ENCODE results near the gene TNNC2.
"Not testable (repeated sequence)": the region's sequence is repeated elsewhere in the genome, so short reads cannot be mapped to it uniquely, and the experiment has no call there.

TNNC2 gene

DNA sequence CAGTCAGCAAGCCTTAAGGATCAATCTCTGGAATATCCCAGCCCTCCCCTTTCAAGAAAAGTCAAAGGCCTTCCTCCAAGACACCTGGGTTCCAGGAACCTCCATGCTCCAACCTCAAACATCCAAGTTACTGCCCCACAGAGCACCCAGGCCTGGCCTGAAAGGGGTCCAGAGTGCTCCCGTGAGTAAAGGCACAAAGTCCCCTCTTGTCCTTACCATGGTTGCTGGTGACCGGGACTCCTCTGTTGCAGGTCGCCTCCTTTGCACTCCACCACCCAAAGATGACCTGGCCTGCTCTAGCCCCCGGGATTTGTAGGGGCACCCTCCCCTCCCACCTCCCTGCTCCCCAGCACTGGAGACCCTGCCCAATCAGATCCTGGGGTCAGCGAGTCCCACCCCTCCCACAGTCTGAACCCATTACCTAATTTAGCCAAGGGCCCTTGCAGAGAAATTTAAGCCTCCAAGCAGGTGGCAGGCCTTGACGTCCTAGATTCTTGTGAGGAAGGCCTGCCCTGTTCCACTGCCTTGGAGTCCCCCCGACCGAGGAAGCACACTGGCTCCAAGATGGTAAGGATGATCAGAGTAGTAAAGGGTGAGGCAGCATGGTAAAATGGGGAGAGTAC is at the start of gene TNNC2:
Gene TNNC2, minus strand, starts transcription at position 283 of the 623 bp plus-strand sequence. Its CDS starts 64 bp downstream, at position 219.
- Histone ChIP-seq H3K27me3 (ENCODE audit: insufficient read depth, low read length) (peaks cover 24% of the 10 kb centered on the region), H3K4me1 (ENCODE audit: insufficient read depth, low read length) (no peaks in the 10 kb centered on the region), H3K9me3 (ENCODE audit: insufficient read depth, low read depth, low read length) (no peaks in the 10 kb centered on the region), H3K9ac (ENCODE audit: low read depth, low read length) (no peak within 1 kb of the TSS), H3K27ac (ENCODE audit: low read length) (no peak within 1 kb of the TSS), H3K4me3 (ENCODE audit: low read length) (no peak within 1 kb of the TSS), H3K36me3 (ENCODE audit: insufficient read depth, low read depth, low read length) (no peaks in the 10 kb centered on the region)

- no peak overlapping the region for H3K4me3 ChIP-seq (ENCODE audit: low read length)
- H3K36me3 ChIP-seq (ENCODE audit: insufficient read depth, low read depth, low read length): peaks cover 18% of the 10 kb centered on the region
- H3K9me3 ChIP-seq (ENCODE audit: insufficient read depth, low read depth, low read length): no peaks in the 10 kb centered on the region
- H3K27ac ChIP-seq (ENCODE audit: low read length): no peak overlapping the region
- no peak overlapping the region for H3K9ac ChIP-seq (ENCODE audit: low read depth, low read length)
- no peaks in the 10 kb centered on the region for H3K27me3 ChIP-seq (ENCODE audit: insufficient read depth, low read length)
- H3K4me1 ChIP-seq (ENCODE audit: insufficient read depth, low read length): no peaks in the 10 kb centered on the region
These were observed 47.5 kb upstream of the TNNC2 start for GRCh38 chr20:45874576-45874975.

GRCh38 chr20:45874104-45874481 is 47.0 kb upstream of the TNNC2 start:
- not testable (repeated sequence) for H3K4me1 ChIP-seq (ENCODE audit: insufficient read depth, low read length); H3K27ac ChIP-seq (ENCODE audit: low read length); H3K27me3 ChIP-seq (ENCODE audit: insufficient read depth, low read length); H3K9me3 ChIP-seq (ENCODE audit: insufficient read depth, low read depth, low read length); H3K4me3 ChIP-seq (ENCODE audit: low read length); H3K9ac ChIP-seq (ENCODE audit: low read depth, low read length)
- H3K36me3 ChIP-seq (ENCODE audit: insufficient read depth, low read depth, low read length): peaks cover 18% of the 10 kb centered on the region

DNA sequence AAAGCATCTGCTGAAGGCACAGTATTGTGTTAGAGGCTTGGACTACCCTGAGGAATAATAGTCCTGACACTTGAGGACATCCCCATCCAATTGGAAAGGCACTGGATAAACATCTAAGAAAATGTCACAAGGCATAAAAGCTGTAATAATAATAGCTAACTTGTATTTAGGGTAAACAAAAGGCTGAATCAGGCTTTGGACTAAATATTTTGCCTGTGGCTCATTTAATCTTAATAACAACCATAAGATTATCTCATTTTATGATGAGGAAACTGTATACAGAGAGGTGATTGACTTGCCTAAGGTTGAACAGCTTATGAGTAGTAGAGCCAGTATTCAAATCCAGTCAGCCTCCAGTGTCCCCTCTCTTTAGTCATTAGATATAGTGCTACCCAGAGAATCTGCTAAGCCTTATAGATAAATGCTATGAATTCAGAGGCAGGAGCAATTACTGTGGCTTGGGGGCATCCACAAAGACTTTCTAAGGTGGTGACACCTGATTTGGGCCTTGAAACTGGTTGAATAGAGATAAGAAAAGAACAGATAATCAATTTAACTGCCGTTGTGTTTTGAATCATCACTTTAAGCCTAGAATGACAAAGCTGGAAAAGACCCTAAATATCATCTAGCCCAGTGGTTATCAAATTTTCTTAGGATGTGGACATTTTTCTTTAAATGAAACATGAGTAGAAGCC is 46.4 kb upstream of the TNNC2 start:
- Histone ChIP-seq H3K27ac (ENCODE audit: low read length) (no peak overlapping the region), H3K9me3 (ENCODE audit: insufficient read depth, low read depth, low read length) (no peaks in the 10 kb centered on the region), H3K4me3 (ENCODE audit: low read length) (no peak overlapping the region), H3K9ac (ENCODE audit: low read depth, low read length) (no peak overlapping the region), H3K36me3 (ENCODE audit: insufficient read depth, low read depth, low read length) (peaks cover 18% of the 10 kb centered on the region), H3K27me3 (ENCODE audit: insufficient read depth, low read length) (no peaks in the 10 kb centered on the region), H3K4me1 (ENCODE audit: insufficient read depth, low read length) (no peaks in the 10 kb centered on the region)

DNA sequence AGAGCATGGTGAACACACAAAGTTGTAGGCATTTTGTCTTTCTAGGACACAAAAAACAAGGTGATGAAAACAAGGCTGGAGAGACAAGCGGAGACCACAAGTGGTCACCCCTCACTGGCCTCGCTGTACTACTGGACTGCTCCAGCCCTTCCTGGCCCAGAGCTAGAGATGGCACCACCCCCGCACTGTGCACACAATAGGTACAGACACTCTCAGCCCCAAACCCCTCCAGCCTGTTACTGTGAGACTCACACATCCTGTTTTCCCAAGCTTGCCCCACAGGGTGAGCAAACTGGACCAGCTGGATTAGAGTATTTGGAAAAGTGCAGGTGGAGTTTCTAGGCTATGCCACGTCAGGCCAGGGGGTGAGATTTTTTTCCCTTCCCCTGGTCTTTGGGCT is 45.5 kb upstream of the TNNC2 start:
- peaks cover 12% of the 10 kb centered on the region; the same call in 1 of the 2 replicates for H3K36me3 ChIP-seq (ENCODE audit: insufficient read depth, low read depth, low read length)

GRCh38 chr20:45867819-45868176 is 40.7 kb upstream of the TNNC2 start:
- no peak overlapping the region for H3K4me3 ChIP-seq (ENCODE audit: low read length)
- H3K9me3 ChIP-seq (ENCODE audit: insufficient read depth, low read depth, low read length): no peaks in the 10 kb centered on the region
- no peaks in the 10 kb centered on the region for H3K4me1 ChIP-seq (ENCODE audit: insufficient read depth, low read length)
- H3K9ac ChIP-seq (ENCODE audit: low read depth, low read length): no peak overlapping the region
- H3K27ac ChIP-seq (ENCODE audit: low read length): no peak overlapping the region
- H3K36me3 ChIP-seq (ENCODE audit: insufficient read depth, low read depth, low read length): no peaks in the 10 kb centered on the region
- no peaks in the 10 kb centered on the region for H3K27me3 ChIP-seq (ENCODE audit: insufficient read depth, low read length)

More for the DNA sequence above, 45.5 kb upstream of the TNNC2 start:
- H3K9ac ChIP-seq (ENCODE audit: low read depth, low read length): no peak overlapping the region
- no peak overlapping the region for H3K27ac ChIP-seq (ENCODE audit: low read length)
- no peaks in the 10 kb centered on the region for H3K27me3 ChIP-seq (ENCODE audit: insufficient read depth, low read length)
- no peak overlapping the region for H3K4me3 ChIP-seq (ENCODE audit: low read length)
- H3K4me1 ChIP-seq (ENCODE audit: insufficient read depth, low read length): no peaks in the 10 kb centered on the region
- H3K9me3 ChIP-seq (ENCODE audit: insufficient read depth, low read depth, low read length): no peaks in the 10 kb centered on the region

- no peak overlapping the region for H3K27ac ChIP-seq (ENCODE audit: low read length)
- no peak overlapping the region for H3K4me3 ChIP-seq (ENCODE audit: low read length)
These were observed 40.2 kb upstream of the TNNC2 start for GRCh38 chr20:45867136-45867818.

DNA sequence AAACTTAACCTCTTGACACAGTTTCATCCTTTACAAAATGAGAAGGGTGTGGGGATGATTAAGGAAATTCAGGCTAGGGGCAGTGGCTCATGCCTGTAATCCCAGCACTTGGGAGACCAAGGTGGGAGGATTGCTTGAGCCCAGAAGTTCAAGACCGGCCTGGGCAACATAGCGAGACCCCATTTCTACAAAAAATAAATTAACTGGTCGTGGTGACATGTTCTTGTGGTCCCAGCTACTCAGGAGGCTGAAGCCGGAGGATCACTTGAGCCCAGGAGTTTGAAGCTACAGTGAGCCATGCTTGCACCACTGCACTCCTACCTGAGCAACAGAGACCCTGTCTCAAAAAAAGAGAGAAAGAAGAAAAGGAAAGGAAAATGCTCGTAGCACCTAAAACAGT is 39.3 kb upstream of the TNNC2 start:
- H3K9ac ChIP-seq (ENCODE audit: low read depth, low read length): no peak overlapping the region
- H3K4me1 ChIP-seq (ENCODE audit: insufficient read depth, low read length): no peaks in the 10 kb centered on the region
- H3K27ac ChIP-seq (ENCODE audit: low read length): no peak overlapping the region
- H3K4me3 ChIP-seq (ENCODE audit: low read length): no peak overlapping the region
- H3K27me3 ChIP-seq (ENCODE audit: insufficient read depth, low read length): no peaks in the 10 kb centered on the region
- no peaks in the 10 kb centered on the region for H3K9me3 ChIP-seq (ENCODE audit: insufficient read depth, low read depth, low read length)
- H3K36me3 ChIP-seq (ENCODE audit: insufficient read depth, low read depth, low read length): no peaks in the 10 kb centered on the region

More at GRCh38 chr20:45867136-45867818, 40.2 kb upstream of the TNNC2 start:
- H3K9me3 ChIP-seq (ENCODE audit: insufficient read depth, low read depth, low read length): no peaks in the 10 kb centered on the region
- no peaks in the 10 kb centered on the region for H3K36me3 ChIP-seq (ENCODE audit: insufficient read depth, low read depth, low read length)
- no peak overlapping the region for H3K9ac ChIP-seq (ENCODE audit: low read depth, low read length)
- no peaks in the 10 kb centered on the region for H3K4me1 ChIP-seq (ENCODE audit: insufficient read depth, low read length)
- no peaks in the 10 kb centered on the region for H3K27me3 ChIP-seq (ENCODE audit: insufficient read depth, low read length)

DNA sequence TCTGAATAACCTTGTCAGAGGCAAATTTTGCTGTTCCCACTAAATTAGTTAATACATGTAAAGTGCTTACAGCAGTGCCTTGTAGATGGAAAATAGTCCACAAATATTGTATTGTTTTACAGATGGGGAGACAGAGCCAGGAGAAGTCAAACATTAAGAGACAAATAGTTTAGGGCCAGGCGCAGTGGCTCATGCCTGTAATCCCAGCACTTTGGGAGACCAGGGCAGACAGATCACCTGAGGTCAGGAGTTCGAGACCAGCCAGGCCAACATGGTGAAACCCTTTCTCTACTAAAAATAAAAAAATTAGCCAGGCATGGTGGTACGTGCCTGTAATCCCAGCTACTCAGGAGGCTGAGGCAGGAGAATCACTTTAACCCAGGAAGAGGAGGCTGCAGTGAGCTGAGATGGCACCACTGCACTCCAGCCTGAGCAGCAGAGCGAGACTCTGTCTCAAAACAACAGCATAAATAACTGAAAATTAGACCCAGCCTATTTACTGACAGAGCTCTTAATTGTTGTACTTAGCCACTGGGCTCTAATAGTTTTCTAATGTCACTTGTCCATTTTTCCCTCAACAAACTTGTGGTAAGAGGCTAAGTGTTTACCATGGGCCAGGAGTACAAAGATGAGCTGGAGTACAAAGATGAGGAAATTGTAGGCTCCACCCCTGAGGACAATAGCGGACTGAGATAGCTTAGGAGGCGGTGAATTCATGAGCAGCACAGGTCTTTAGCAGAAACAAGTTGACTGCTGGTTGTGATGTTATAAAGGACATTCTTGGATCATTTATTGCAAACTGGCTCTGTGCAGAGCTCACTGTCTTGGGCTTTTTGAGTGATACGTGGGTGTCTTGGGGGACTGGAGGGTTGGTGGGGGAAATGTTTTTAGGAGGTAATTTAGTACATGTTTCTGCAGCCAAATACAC is 36.7 kb upstream of the TNNC2 start:
- no peaks in the 10 kb centered on the region; the same call in 1 of the 2 replicates for H3K4me1 ChIP-seq (ENCODE audit: insufficient read depth, low read length)
- no peak overlapping the region for H3K27ac ChIP-seq (ENCODE audit: low read length)
- no peak overlapping the region for H3K9ac ChIP-seq (ENCODE audit: low read depth, low read length)

GRCh38 chr20:45861221-45862075 is 34.3 kb upstream of the TNNC2 start:
- Histone ChIP-seq H3K27ac (ENCODE audit: low read length) (no peak overlapping the region), H3K27me3 (ENCODE audit: insufficient read depth, low read length) (no peaks in the 10 kb centered on the region), H3K4me3 (ENCODE audit: low read length) (no peak overlapping the region), H3K36me3 (ENCODE audit: insufficient read depth, low read depth, low read length) (no peaks in the 10 kb centered on the region), H3K4me1 (ENCODE audit: insufficient read depth, low read length) (no peaks in the 10 kb centered on the region; the same call in 1 of the 2 replicates), H3K9ac (ENCODE audit: low read depth, low read length) (no peak overlapping the region), H3K9me3 (ENCODE audit: insufficient read depth, low read depth, low read length) (no peaks in the 10 kb centered on the region)

More for the DNA sequence above, 36.7 kb upstream of the TNNC2 start:
- Histone ChIP-seq H3K9me3 (ENCODE audit: insufficient read depth, low read depth, low read length) (no peaks in the 10 kb centered on the region), H3K36me3 (ENCODE audit: insufficient read depth, low read depth, low read length) (no peaks in the 10 kb centered on the region), H3K27me3 (ENCODE audit: insufficient read depth, low read length) (no peaks in the 10 kb centered on the region), H3K4me3 (ENCODE audit: low read length) (no peak overlapping the region)
